HG03565 (cell line): ENCODE data around the gene BCKDHA.
"Not testable (repeated sequence)": the region's sequence is repeated elsewhere in the genome, so short reads cannot be mapped to it uniquely, and the experiment has no call there.

ENCODE experiments used
- ATAC-seq: cut with Tn5 transposase; IDR thresholded peaks from one replicate; pipeline ENCODE4 v1.9.1; 2021; ENCODE audit warnings: mild to moderate bottlenecking, moderate library complexity; ENCODE audit not compliant: unreplicated experiment

Gene BCKDHA

DNA sequence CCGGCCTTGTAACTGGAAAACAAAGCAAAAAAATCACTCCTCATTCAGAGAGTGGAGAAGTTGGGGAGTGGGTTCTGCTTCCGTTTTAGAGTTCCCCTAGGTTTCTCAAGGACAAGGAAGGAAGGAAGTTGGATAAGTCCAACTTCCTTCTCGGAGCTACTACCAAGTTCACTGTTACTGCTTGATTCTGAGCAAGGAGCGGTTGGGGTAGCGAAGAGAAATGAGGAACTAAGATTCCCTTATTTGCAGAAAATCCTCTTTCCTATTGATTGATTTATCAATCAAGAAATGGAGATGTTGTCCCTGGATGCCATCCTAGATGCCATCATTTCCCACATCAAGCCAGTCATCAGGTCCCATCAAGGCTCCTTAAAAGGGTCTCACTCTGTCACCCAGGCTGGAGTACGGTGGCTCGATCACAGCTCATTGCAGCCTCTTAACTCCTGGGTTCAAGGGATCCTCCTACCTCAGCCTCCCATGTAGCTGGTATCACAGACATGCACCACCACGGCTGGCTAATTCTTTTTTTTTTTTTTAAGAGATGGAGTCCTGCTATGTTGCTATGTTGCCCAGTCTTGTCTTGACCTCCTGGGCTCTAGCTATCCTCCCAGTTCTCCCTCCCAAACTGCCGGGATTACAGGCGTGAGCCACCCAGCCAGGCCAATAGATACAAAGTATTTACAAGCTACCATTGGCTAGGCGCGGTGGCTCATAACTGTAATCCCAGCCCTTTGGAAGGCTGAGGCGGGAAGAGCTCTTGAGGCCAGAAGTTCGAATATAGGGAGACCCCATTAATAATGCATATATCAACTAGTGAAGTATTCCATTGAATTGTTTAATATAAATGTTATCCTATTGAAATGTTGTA is 32.9 kb upstream of the BCKDHA start:
- no peak for ATAC-seq

DNA sequence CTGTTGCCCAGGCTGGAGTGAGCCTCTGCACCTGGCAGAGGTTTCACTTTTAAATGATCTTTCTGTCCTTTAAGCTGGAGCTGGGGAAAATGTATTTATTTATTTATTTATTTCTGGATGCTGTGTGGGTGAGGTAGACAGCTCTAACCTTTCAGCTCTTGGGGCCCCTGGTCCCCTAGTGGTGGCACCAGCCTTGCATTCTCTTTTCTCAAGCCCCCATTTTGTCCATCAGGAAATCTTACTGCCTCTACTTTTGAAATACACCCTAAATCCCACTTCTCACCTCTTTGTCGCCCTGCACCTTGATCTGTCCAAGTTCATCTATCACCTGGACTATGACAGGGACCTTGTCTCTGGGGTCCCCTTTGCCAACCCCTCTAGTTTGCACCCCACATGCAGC is 31.5 kb upstream of the BCKDHA start:
- no peak for ATAC-seq

DNA sequence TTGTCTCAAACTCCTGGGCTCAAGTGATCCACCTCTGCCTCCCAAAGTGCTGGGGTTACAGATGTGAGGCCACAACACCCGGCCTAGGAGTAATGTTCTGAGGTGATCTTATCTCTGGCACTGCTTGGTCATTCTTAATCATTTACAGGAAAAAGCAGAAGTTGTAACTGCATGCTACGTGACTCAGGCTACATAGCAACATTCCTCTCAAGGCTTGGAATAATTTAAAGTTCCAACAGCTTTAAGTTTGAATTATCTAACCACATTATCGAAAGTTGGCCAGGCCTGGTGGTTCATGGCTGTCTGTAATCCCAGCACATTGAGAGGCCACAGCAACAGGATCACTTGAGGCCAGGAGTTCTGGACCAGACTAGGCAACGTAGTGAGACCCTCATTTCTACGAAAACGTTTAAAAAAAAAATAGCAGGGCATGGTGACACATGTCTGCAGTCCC is 29.7 kb upstream of the BCKDHA start:
- no peak for ATAC-seq

DNA sequence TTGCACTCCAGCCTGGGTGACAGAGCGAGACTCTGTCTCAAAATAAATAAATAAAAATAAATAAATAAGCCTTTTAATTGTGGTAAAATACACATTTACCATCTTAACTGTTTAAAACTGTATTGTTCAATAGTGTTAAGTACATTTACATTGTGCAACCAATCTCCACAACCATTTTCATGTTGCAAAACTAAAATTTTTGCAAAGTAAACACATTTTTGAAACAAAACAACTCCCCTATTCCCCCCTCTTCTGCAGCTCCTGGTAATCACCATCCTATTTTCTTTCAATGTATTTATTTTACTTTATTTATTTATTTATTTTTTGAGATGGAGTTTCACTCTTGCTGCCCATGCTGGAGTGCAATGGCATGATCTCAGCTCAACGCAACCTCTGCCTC is 27.8 kb upstream of the BCKDHA start:
- ATAC-seq = no peak

DNA sequence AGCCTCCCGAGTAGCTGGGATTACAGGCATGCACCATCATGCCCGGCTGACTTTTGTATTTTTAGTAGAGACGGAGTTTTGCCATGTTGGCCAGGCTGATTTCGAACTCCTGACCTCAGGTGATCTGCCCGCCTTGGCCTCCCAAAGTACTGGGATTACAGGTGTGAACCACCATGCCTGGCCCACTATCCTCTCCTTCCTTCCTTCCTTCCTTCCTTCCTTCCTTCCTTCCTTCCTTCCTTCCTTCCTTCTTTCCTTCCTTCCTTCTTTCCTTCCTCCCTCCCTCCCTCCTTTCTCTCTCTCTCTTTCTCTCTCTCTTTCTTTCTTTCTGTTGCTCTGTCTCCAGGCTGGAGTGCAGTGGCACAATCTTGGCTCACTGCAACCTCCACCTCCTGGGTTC is 26.5 kb upstream of the BCKDHA start:
- not testable (repeated sequence) for ATAC-seq

DNA sequence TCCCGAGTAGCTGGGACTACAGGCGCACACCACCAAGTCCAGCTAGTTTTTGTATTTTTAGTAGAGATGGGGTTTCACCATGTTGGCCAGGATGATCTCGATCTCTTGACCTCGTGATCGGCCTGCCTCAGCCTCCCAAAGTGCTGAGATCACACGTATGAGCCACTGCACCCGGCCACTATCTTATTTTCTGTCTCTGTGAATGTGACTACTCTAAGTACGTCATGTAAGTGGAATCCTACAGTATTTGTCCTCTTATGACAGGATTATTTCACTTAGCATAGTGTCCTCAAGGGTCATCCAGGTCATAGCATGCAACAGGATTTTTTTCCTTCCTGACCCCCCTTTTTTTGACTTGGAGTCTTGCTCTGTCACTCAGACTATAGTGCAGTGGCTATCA is 26.1 kb upstream of the BCKDHA start:
- ATAC-seq = no peak

DNA sequence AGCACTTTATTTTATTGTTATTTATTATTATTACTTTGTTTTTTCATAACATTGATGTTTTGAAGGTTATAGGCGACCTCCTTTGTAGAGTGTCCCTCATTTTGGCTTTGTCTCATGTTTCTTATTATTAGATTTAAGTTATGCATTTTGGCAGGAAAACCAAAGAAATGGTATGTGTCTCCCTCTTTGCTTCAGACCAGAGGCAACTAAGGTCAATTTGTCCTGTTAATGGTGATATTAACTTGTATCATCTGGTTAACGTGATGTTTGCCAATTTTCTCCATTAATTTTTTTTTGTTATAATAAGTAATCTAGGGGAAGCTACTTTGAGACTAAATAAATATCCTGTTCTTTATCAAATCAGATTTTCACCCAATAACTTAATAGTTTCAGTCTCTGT is 25.1 kb upstream of the BCKDHA start:
- ATAC-seq = no peak

DNA sequence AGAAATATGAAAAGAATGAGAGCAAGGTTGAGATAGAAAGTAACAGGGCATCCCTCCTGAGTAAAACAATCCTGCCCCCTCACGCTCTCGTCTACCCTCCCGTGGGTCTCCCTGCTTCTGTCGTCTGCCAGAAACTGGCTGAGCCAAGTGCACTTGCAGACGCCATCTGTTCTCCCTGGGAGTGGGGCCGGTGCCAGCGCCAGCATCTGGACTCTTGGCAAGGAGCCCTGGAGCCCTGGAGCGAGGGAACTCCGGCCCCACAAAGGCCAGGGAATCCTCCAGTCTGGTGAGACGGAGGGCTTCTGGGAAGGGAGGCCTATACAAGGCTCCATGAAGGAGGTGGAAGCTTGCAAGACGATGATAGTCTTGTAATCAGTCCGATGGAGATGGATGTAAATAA is 23.6 kb upstream of the BCKDHA start:
- ATAC-seq = no peak

DNA sequence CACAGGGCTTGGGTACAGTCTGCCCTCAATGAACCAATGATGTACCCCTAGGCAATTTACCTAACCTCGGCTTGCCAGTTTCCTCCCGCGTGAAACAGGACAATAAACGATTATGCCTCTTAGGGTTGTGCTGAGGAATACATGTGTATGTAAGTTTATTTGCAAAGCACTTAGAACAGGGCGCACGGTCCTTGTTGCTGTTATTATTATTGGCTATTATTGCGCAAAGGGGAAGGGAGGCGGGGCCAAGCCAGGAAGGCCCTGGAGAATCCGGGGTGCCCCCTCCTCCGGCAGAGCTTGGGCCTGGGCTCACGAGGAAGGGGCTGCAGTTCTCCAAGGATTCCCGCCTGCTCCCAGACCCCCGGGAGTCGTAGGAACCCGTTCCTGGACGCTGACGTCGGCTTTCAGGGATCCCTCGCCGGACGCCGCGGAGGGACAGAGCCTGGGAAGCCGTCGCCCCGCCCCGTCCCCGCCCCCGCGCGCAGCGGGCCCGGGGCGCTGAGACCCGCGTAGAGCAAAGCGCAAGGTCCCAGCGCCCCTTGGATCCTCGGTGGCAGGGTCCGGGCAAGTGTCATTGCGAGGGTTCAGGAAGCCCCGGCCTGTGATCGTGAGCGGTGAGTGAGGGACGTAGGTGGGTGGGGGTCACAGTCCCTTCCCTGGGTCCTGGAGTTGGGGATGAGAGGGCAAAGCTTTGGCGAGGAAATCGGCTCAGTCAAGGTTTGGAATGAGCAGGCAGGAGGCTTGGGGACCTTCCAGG is 21.2 kb upstream of the BCKDHA start, which contains the start of gene TMEM91:
Gene TMEM91, plus strand, starts transcription at position 293 of the 757 bp plus-strand sequence. CDS start 1,777 bp downstream, outside the sequence.
- no peak for ATAC-seq

DNA sequence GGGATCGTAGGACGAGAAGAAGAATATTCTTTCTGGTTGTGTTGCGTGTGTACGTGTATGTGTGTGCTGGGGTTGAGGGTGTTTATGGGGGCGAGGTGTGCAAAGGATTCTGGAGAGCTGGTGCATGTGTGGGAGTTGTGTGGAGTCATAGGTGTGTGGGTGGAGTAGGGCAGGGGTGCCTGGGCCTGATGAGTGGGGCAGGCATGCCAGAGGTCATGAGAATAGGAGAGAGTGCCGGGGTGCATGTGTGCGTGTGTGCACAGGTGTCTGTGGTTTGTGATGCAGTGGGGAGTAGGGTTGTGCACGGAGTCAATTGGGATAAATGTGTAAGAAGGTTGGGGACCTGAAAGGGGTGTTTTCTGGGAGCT is 20.6 kb upstream of the BCKDHA start:
- no peak for ATAC-seq

DNA sequence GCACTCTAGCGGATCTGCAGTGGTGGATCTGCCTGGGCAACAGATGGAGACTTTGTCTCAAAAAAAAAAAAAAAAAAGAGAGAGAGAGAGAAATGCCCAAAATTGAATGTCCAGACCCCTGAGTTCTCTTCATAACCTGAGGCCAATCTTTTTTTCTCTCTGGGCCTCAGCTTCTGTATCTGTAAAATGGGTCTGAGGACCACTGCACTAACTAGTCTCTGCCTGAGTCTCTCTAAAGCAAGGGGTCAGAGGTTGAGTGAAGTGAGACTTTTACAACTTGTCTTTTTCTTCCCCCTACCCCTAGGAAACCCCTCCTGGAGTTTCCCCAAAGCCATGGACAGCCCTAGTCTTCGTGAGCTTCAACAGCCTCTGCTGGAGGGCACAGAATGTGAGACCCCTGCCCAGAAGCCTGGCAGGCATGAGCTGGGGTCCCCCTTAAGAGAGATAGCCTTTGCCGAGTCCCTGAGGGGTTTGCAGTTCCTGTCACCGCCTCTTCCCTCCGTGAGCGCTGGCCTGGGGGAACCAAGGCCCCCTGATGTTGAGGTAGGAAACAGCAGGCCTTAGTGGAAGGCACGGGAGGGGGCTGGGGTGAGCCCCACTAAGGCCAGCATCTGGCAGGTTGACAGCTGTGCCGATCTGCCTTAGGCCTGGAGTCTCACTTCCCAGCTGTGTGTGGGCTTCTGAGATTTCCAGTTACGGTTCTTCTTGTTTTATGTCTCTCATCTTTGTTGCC is 19.5 kb upstream of the BCKDHA start:
- no peak for ATAC-seq

DNA sequence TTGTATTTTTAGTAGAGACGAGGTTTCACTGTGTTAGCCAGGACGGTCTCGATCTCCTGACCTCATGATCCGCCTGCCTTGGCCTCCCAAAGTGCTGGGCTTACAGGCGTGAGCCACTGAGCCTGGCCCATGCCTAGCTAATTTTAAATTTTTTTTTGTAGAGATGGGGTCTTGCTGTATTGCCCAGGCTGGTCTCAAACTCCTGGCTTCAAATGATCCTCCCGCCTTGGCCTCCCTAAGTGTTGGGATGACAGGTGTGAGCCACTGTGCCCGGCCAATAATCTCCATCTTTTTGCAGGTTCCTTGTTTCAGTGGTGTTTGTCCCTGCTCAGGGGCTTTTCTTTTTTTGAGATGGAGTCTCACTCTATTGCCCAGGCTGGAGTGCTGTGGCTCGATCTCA is 16.1 kb upstream of the BCKDHA start:
- not testable (repeated sequence) for ATAC-seq

DNA sequence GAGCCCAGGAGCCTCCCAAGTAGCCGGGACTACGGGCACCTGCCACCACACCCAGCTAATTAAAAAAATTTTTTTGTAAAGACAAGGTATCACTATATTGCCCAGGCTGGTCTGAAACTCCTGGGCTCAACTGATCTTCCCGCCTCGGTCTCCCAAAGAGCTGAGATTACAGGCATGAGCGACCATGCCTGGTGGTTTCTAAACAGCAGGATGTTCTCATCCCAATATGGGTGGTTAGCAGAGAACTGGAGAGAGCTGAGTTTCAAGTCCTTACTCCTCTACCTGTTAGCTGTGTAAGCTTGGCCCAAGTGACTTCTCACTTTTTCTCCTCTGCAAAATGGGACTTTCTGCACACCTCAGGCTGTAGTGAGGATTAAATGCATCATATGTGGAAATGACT is 13.3 kb upstream of the BCKDHA start:
- ATAC-seq = no peak

DNA sequence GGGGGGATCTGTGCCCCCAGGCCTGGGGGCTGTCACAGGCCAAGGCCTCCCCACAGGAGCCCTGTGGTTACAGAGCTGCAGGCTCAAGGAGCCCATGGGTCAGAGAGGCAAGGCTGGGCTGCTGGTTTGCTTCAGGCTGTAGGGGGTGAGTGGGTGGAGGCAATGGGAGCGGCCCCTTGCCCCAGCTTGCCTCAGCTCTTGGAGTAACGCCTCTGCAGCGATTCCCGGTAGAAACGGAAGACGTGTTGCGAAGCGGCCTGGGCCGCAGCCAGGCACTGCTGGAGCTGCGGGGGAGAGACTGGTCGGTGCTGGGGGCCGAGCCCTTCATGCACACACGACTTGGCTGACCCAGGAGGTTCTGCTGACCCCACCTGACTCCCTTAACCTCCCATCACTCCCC is 11.2 kb upstream of the BCKDHA start:
- no peak for ATAC-seq

DNA sequence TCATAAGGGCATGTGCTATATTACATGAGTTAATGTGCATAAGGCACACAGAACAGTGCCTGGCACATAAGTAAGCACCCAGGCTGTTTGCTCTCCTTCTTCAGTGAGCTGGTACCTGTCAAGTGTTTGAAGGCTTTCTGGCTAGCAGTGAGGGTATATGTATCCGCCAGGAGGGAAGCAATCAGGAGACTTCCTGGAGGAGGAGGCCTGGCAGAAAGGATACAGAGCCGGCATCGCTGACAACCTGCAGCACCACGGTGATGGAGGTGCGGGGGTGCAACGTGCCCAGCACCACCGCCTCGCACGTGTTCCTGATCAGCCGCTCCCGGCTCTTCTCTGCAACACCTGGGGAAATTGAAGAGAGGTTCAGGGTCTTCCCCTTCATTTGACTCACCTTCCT is 6.0 kb upstream of the BCKDHA start:
- no peak for ATAC-seq

DNA sequence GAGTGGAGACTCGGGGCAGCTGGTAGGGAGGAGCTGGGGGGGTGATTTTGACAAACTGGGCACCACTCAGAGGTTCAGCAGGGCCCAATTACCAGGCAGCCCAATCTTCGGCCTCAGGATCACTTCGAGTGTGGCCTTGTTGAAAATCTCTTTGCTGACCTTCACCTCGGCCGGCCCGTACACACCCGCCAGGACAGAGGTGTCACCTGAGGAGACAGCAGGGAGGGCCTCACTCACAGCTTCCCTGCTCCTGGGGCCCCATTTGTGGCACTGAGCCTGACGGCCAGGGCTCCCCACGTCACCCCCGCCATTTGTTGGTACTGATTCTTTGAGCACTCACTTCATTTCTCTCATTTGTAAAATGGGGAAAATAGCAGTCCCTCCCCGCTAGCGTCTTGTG is 4.8 kb upstream of the BCKDHA start:
- ATAC-seq = no peak

DNA sequence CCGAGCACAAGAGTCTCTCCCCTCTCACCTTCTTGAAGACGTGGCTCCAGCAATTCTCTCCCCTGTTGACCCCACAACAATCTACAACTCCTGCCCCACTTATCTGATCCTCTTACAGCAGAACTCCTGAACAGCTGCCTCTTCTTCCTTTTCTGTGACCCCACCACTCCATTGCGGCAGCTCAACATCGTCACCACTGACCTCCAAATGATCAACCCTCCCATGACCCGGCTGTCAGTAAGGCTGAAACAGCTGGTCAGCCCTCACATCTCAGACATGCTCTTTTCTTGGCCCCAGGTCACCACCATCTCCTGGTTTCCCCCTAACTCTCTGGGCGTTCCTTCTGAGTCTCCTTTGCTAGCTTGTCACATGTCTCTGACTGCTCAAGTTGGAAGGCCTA is 2.3 kb upstream of the BCKDHA start:
- ATAC-seq = no peak

DNA sequence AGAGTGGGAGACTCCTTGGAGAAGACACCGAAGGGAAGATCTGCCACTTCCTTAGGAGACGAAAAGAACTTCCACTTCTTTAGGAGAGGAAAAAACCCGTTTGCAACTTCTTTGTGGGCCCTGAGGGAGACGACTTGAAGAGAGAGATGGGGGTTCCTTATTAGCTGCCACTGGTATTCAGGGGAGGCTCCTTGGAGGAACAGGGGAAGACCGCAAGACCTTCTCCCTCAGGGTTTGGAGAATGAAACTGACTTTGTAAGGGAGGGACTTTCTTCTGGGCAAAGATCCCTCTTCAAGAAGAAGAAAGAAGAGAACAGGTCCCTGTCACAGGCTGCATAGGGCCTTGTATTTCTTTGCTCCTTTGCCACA is 416 bp downstream of the BCKDHA start:
- no peak for ATAC-seq

DNA sequence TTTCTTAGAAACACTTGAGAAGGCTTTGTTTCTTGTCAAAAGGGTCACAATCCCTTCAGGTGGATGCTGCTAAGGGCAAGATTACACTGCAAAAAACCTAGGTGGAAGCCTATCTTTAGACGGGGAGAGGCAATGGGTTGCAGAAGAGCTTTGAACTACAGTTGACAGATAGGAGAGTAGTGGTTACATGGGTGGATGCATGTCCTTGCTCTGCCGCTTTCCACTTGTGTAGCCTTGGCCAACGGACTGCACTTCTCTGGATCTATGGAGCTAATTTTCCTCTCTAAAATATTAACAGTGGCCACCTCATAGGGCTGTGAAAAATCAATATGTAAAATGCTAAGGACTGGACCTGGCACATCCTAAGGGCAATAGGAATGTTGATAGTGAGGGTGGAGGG is 980 bp downstream of the BCKDHA start:
- ATAC-seq = no peak

DNA sequence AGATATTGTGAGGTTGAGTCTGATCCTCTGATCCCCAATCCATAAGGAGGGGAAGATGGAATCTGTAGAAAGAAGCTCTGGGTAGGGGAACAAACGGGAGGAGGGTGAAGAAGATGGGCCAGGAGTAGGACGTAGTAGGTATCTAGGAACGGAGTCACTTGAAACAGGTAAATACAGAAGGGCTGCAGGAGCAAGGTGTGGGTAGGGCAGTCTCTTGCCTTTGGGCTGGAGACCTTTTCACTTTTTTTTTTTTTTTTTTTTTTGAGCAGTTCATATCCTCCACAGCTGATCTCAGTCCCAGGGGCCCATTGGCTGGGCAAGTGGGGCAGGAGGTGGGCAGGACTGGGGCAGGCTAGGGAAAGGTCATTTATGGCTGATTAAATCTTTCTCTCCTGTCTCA is 1.5 kb downstream of the BCKDHA start:
- ATAC-seq = no peak

DNA sequence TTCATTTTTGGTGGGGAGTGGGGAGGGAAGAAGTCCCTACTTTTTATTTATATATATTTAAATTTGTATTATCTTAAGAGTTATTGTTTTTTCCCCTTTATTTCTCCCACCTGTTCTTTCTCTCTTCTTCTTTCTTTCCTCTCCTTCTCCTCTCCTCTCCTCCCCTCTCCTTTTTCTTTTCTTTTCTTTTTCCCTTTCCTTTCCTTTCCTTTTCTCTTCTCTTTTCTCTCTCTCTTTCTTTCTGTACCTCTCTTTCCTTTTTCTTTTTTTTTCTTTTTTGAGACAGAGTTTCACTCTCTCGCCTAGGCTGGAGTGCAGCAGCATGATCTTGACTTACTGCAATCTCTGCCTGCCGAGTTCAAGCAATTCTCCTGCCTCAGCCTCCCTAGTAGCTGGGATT is 1.9 kb downstream of the BCKDHA start:
- ATAC-seq = no peak

DNA sequence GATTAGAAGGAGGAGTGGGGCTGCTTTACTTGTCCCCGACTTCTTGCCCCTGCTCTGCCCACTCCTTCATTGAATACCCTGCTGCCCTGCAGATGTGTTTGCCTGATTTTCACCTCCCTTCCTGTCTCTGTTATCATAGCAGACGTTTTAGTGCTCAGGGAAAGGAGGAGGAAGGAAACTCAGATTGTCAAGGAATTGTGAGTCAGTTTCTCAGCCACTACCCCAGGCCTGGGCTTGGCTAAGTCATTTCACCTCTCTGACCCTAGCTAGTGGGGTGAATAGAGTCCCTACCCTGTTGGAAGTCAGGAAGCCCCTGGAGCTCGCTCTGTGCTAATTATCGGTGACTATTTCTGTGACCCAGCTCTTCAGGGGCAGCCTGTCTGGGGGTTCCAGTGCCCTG is 3.9 kb downstream of the BCKDHA start:
- ATAC-seq = no peak
